ENCODE results near the gene ZNF747. TPM values are rescaled to one million over a fixed set of nuclear protein-coding genes. Genes with fewer than 3 reads are reported as not detected.

The ZNF747 gene
- total RNA-seq, 1 donor from 2014 or later: 8.9 TPM

- Histone ChIP-seq H3K4me1 (peaks cover 85% of the 10 kb centered on the region), H3K4me3 (no peak overlapping the region), H3K9me3 (replicated peaks) (no peaks in the 10 kb centered on the region), H3K27ac (replicated peaks) (peak overlapping the region; percentile 79), H3K36me3 (peaks cover 30% of the 10 kb centered on the region), H3K27me3 (ENCODE audit: low read depth) (no peaks in the 10 kb centered on the region)
- no peak for DNase-seq
- no peak for TF ChIP-seq CTCF (IDR thresholded peaks at IDR 0.05; ENCODE audit: borderline replicate concordance)
- intact Hi-C loops (cut with micrococcal nuclease): no loop called here
These were observed 17.1 kb upstream of the ZNF747 start for GRCh38 chr16:30551781-30552180.

GRCh38 chr16:30548416-30549253, 14.0 kb upstream of the ZNF747 start:
- Histone ChIP-seq H3K27me3 (ENCODE audit: low read depth) (no peaks in the 10 kb centered on the region), H3K9me3 (replicated peaks) (no peaks in the 10 kb centered on the region), H3K36me3 (peaks cover 2% of the 10 kb centered on the region), H3K4me1 (peaks cover 54% of the 10 kb centered on the region), H3K4me3 (no peak overlapping the region), H3K27ac (replicated peaks) (peak overlapping the region; percentile 79)
- DNase-seq: no peak
- intact Hi-C loops (cut with micrococcal nuclease): no loop called here
- no peak for TF ChIP-seq CTCF (IDR thresholded peaks at IDR 0.05; ENCODE audit: borderline replicate concordance)

GRCh38 chr16:30546115-30546514, 11.5 kb upstream of the ZNF747 start:
- H3K36me3 ChIP-seq: no peaks in the 10 kb centered on the region
- no peak for DNase-seq
- H3K27me3 ChIP-seq (ENCODE audit: low read depth): no peaks in the 10 kb centered on the region
- intact Hi-C loops (cut with micrococcal nuclease): no loop called here
- no peaks in the 10 kb centered on the region for H3K9me3 ChIP-seq (replicated peaks)
- no peak overlapping the region for H3K4me3 ChIP-seq
- no peak overlapping the region for H3K27ac ChIP-seq (replicated peaks)
- no peak for TF ChIP-seq CTCF (IDR thresholded peaks at IDR 0.05; ENCODE audit: borderline replicate concordance)
- peaks cover 46% of the 10 kb centered on the region for H3K4me1 ChIP-seq

- no peaks in the 10 kb centered on the region for H3K36me3 ChIP-seq
- intact Hi-C loops (cut with micrococcal nuclease): no loop called here
- H3K27ac ChIP-seq (replicated peaks): no peak overlapping the region
These were observed 8.4 kb upstream of the ZNF747 start for GRCh38 chr16:30543067-30543466.

More at GRCh38 chr16:30543067-30543466, 8.4 kb upstream of the ZNF747 start:
- no peak for DNase-seq
- H3K4me1 ChIP-seq: peaks cover 42% of the 10 kb centered on the region
- H3K27me3 ChIP-seq (ENCODE audit: low read depth): no peaks in the 10 kb centered on the region
- H3K4me3 ChIP-seq: no peak overlapping the region
- TF ChIP-seq CTCF (IDR thresholded peaks at IDR 0.05; ENCODE audit: borderline replicate concordance): no peak
- no peaks in the 10 kb centered on the region for H3K9me3 ChIP-seq (replicated peaks)

All from left ventricle myocardium inferior (tissue), 1 donor.